Measurements from ENCODE around the gene ZFP42.
"Not testable (repeated sequence)": the region's sequence is repeated elsewhere in the genome, so short reads cannot be mapped to it uniquely, and the experiment has no call there.

The ZFP42 gene

GRCh38 chr4:188018262-188018661 is 22.7 kb downstream of the ZFP42 start:
- in situ Hi-C loops (cut with MboI; ENCODE audit: low sequenced_read_pairs) = no loop called here

- in situ Hi-C loops (cut with MboI; ENCODE audit: low sequenced_read_pairs) = no loop called here
Measured at GRCh38 chr4:188021548-188022249, 26.1 kb downstream of the ZFP42 start.

- in situ Hi-C loops (cut with MboI; ENCODE audit: low sequenced_read_pairs) = no loop called here
Measured at GRCh38 chr4:188023682-188024081, 28.1 kb downstream of the ZFP42 start.

- in situ Hi-C loops (cut with MboI; ENCODE audit: low sequenced_read_pairs) = no loop called here
Measured at GRCh38 chr4:188025476-188025875, 29.9 kb downstream of the ZFP42 start.

- in situ Hi-C loops (cut with MboI; ENCODE audit: low sequenced_read_pairs) = no loop called here
Measured at GRCh38 chr4:188029114-188029513, 33.5 kb downstream of the ZFP42 start.

- in situ Hi-C loops (cut with MboI; ENCODE audit: low sequenced_read_pairs) = no loop called here
Measured at GRCh38 chr4:188030401-188030800, 34.8 kb downstream of the ZFP42 start.

GRCh38 chr4:188031751-188032150 is 36.2 kb downstream of the ZFP42 start:
- in situ Hi-C loops (cut with MboI; ENCODE audit: low sequenced_read_pairs) = no loop called here

GRCh38 chr4:188032170-188032569 is 36.6 kb downstream of the ZFP42 start:
- in situ Hi-C loops (cut with MboI; ENCODE audit: low sequenced_read_pairs) = no loop called here

GRCh38 chr4:188032583-188032982 is 37.0 kb downstream of the ZFP42 start:
- in situ Hi-C loops (cut with MboI; ENCODE audit: low sequenced_read_pairs) = no loop called here

- in situ Hi-C loops (cut with MboI; ENCODE audit: low sequenced_read_pairs) = no loop called here
Measured at GRCh38 chr4:188037003-188037713, 41.6 kb downstream of the ZFP42 start.

GRCh38 chr4:188041721-188042120 is 46.1 kb downstream of the ZFP42 start:
- in situ Hi-C loops (cut with MboI; ENCODE audit: low sequenced_read_pairs) = no loop called here

- in situ Hi-C loops (cut with MboI; ENCODE audit: low sequenced_read_pairs) = no loop called here
Measured at GRCh38 chr4:188042191-188042590, 46.6 kb downstream of the ZFP42 start.

- in situ Hi-C loops (cut with MboI; ENCODE audit: low sequenced_read_pairs) = no loop called here
Measured at GRCh38 chr4:188043154-188043553, 47.6 kb downstream of the ZFP42 start.

GRCh38 chr4:188045461-188045860 is 49.9 kb downstream of the ZFP42 start:
- in situ Hi-C loops (cut with MboI; ENCODE audit: low sequenced_read_pairs) = not testable (repeated sequence)

GRCh38 chr4:188046657-188047056 is 51.1 kb downstream of the ZFP42 start:
- in situ Hi-C loops (cut with MboI; ENCODE audit: low sequenced_read_pairs) = no loop called here

GRCh38 chr4:188053302-188053701 is 57.7 kb downstream of the ZFP42 start:
- in situ Hi-C loops (cut with MboI; ENCODE audit: low sequenced_read_pairs) = no loop called here
